Natural killer cell (primary cell): ENCODE measurements around the gene GRB10. TPM values are rescaled to one million over a fixed set of nuclear protein-coding genes. Genes with fewer than 3 reads are reported as not detected.
"Not testable (repeated sequence)": the region's sequence is repeated elsewhere in the genome, so short reads cannot be mapped to it uniquely, and the experiment has no call there.

Source experiments
- ATAC-seq, 3 donors: fragments of 150-1000 bp in 2 of 3; fragments of 200-7000 bp in 1 of 3; cut with Tn5 transposase; 1 replicate in 1 of 3; 2 replicates in 2 of 3; pipeline ENCODE4 v1.10.0; 2021; ENCODE audit warnings: mild to moderate bottlenecking in 2 of 3, moderate library complexity in 2 of 3
- DNase-seq, 2 donors: peaks; one replicate each; pipeline versions ENCODE4 v3.0.0 to v3.0.0-alpha.2; 2013 to 2021; ENCODE audit warnings: mixed read lengths in 1 of 2
- H3K27ac ChIP-seq: one replicate; pipeline ENCODE4 v1.5.1; 2013; ENCODE audit warnings: mild to moderate bottlenecking, low read length
- H3K27me3 ChIP-seq: one replicate; pipeline ENCODE4 v1.6.1; 2013; ENCODE audit warnings: low read length; ENCODE audit not compliant: control insufficient read depth, insufficient read depth
- H3K36me3 ChIP-seq: one replicate; pipeline ENCODE4 v1.6.1; 2013; ENCODE audit warnings: low read length; ENCODE audit not compliant: control insufficient read depth, insufficient read depth
- H3K4me1 ChIP-seq: one replicate; pipeline ENCODE4 v1.6.1; 2013; ENCODE audit warnings: low read length; ENCODE audit not compliant: control insufficient read depth, insufficient read depth
- H3K4me3 ChIP-seq: one replicate; pipeline ENCODE4 v1.5.1; 2013; ENCODE audit warnings: low read length
- H3K9me3 ChIP-seq: one replicate; pipeline ENCODE4 v1.6.1; 2013; ENCODE audit warnings: low read length; ENCODE audit not compliant: control insufficient read depth, insufficient read depth
- H3K27ac Mint-ChIP-seq, 2 donors: one replicate each; pipeline ENCODE4 v1.8.0; 2022; ENCODE audit warnings: mild to moderate bottlenecking in 2 of 2, mixed read lengths in 2 of 2, moderate library complexity in 1 of 2
- H3K27me3 Mint-ChIP-seq, 2 donors: one replicate each; pipeline ENCODE4 v1.8.0; 2022; ENCODE audit warnings: low read depth in 2 of 2, mixed read lengths in 2 of 2
- H3K36me3 Mint-ChIP-seq: one replicate; pipeline ENCODE4 v1.8.0; 2022; ENCODE audit warnings: mixed read lengths
- H3K4me1 Mint-ChIP-seq, 2 donors: one replicate each; pipeline ENCODE4 v1.8.0; 2022; ENCODE audit warnings: mixed read lengths in 2 of 2
- H3K4me3 Mint-ChIP-seq: one replicate; pipeline ENCODE4 v1.8.0; 2022; ENCODE audit warnings: mild to moderate bottlenecking, moderate library complexity, mixed read lengths
- H3K9me3 Mint-ChIP-seq, 2 donors: one replicate each; pipeline ENCODE4 v1.8.0; 2022; ENCODE audit warnings: mixed read lengths in 2 of 2
- CTCF ChIP-seq: fragments of 200-600 bp; IDR thresholded peaks from one replicate; pipeline ENCODE4 v1.8.0; 2022; ENCODE audit warnings: antibody characterized with exemption
- WGBS: methylation state at CpG from one replicate; pipeline ENCODE4 v1.1.7; 2013; ENCODE audit warnings: missing lambda C conversion rate; ENCODE audit not compliant: insufficient coverage; 5-methylcytosine and 5-hydroxymethylcytosine counted together
- intact Hi-C: fragments of 100-400 bp; cut with micrococcal nuclease; formaldehyde crosslinking; loops from one replicate; pipeline ENCODE4 v1.14.2; 2022
- total RNA-seq, 4 donors: library from RNA; stranded (reverse); fragments of 120-200 nt in 1 of 4; gene quantifications; one replicate each; pipeline versions ENCODE4 v1.2.3 to v1.2.4, GENCODE V29; 2013 to 2022

GRB10 gene
- total RNA-seq, 3 donors from 2014 or later (not counting 1 experiment from before 2014, with no cell fraction given), result 0.16 to 24.4 (median 1.4) TPM

GRCh38 chr7:50778189-50778588 is 4.5 kb downstream of the GRB10 start:
- no peak for TF ChIP-seq CTCF
- H3K27ac ChIP-seq, result no peak overlapping the region
- peaks cover 0 to 4% of the 10 kb centered on the region in 2 donors for H3K4me1 Mint-ChIP-seq
- no peak overlapping the region for H3K4me3 ChIP-seq
- H3K27me3 ChIP-seq, result peaks cover 3% of the 10 kb centered on the region
- no peaks in the 10 kb centered on the region for H3K9me3 ChIP-seq
- peaks cover 0 to 9% of the 10 kb centered on the region in 2 donors for H3K27me3 Mint-ChIP-seq
- no peak overlapping the region for H3K4me3 Mint-ChIP-seq
- peaks cover 3% of the 10 kb centered on the region for H3K4me1 ChIP-seq
- no peaks in the 10 kb centered on the region for H3K9me3 Mint-ChIP-seq
- DNase-seq (no peak), ATAC-seq (no peak)
- no peaks in the 10 kb centered on the region for H3K36me3 ChIP-seq
- intact Hi-C loops, result no loop called here
- no peaks in the 10 kb centered on the region for H3K36me3 Mint-ChIP-seq
- H3K27ac Mint-ChIP-seq, result no peak overlapping the region

GRCh38 chr7:50775836-50776235 is 6.9 kb downstream of the GRB10 start:
- no peak for DNase-seq
- no peaks in the 10 kb centered on the region for H3K9me3 Mint-ChIP-seq
- no peaks in the 10 kb centered on the region for H3K4me1 Mint-ChIP-seq
- no peaks in the 10 kb centered on the region for H3K36me3 Mint-ChIP-seq
- WGBS, result 59% methylated on average over 1 of the region's 1 CpG
- H3K27ac ChIP-seq, result no peak overlapping the region
- intact Hi-C loops, result no loop called here
- TF ChIP-seq CTCF, result no peak
- H3K9me3 ChIP-seq, result no peaks in the 10 kb centered on the region
- no peak overlapping the region for H3K4me3 Mint-ChIP-seq
- no peak for ATAC-seq
- no peaks in the 10 kb centered on the region for H3K36me3 ChIP-seq
- no peaks in the 10 kb centered on the region for H3K27me3 ChIP-seq
- H3K27ac Mint-ChIP-seq, result no peak overlapping the region
- H3K4me3 ChIP-seq, result no peak overlapping the region
- H3K27me3 Mint-ChIP-seq, result peaks cover 0 to 5% of the 10 kb centered on the region in 2 donors
- no peaks in the 10 kb centered on the region for H3K4me1 ChIP-seq

GRCh38 chr7:50775231-50775630 is 7.5 kb downstream of the GRB10 start:
- no peak overlapping the region for H3K27ac Mint-ChIP-seq
- no peak overlapping the region for H3K4me3 Mint-ChIP-seq
- TF ChIP-seq CTCF, result no peak
- H3K27me3 Mint-ChIP-seq, result peaks cover 0 to 3% of the 10 kb centered on the region in 2 donors
- no peaks in the 10 kb centered on the region for H3K9me3 ChIP-seq
- no peaks in the 10 kb centered on the region for H3K27me3 ChIP-seq
- no peaks in the 10 kb centered on the region for H3K36me3 ChIP-seq
- DNase-seq (no peak), ATAC-seq (no peak)
- WGBS, result 83% methylated on average over 3 of the region's 3 CpGs
- no peaks in the 10 kb centered on the region for H3K4me1 ChIP-seq
- no peaks in the 10 kb centered on the region for H3K36me3 Mint-ChIP-seq
- no peak overlapping the region for H3K4me3 ChIP-seq
- intact Hi-C loops, result no loop called here
- no peak overlapping the region for H3K27ac ChIP-seq
- no peaks in the 10 kb centered on the region for H3K4me1 Mint-ChIP-seq
- H3K9me3 Mint-ChIP-seq, result no peaks in the 10 kb centered on the region

GRCh38 chr7:50774319-50774718 is 8.4 kb downstream of the GRB10 start:
- no peak for ATAC-seq
- DNase-seq, result no peak
- H3K4me1 ChIP-seq, result no peaks in the 10 kb centered on the region
- Mint-ChIP-seq H3K36me3 (no peaks in the 10 kb centered on the region), H3K27me3 (peaks cover 0 to 3% of the 10 kb centered on the region in 2 donors), H3K27ac (no peak overlapping the region), H3K4me1 (no peaks in the 10 kb centered on the region), H3K4me3 (no peak overlapping the region), H3K9me3 (no peaks in the 10 kb centered on the region)
- no peak overlapping the region for H3K4me3 ChIP-seq
- no peaks in the 10 kb centered on the region for H3K9me3 ChIP-seq
- intact Hi-C loops, result no loop called here
- TF ChIP-seq CTCF, result no peak
- H3K27me3 ChIP-seq, result no peaks in the 10 kb centered on the region
- no peaks in the 10 kb centered on the region for H3K36me3 ChIP-seq
- no peak overlapping the region for H3K27ac ChIP-seq
- WGBS, result 100% methylated on average over 1 of the region's 1 CpG

- ATAC-seq, H3K4me1 Mint-ChIP-seq, H3K27ac ChIP-seq, intact Hi-C loops, H3K4me1 ChIP-seq, H3K36me3 ChIP-seq, H3K27me3 Mint-ChIP-seq, DNase-seq, H3K4me3 Mint-ChIP-seq, H3K36me3 Mint-ChIP-seq, H3K27me3 ChIP-seq, H3K9me3 ChIP-seq, H3K4me3 ChIP-seq, H3K27ac Mint-ChIP-seq, H3K9me3 Mint-ChIP-seq: not testable (repeated sequence)
- 67% methylated on average over 1 of the region's 4 CpGs for WGBS
These were observed 9.6 kb downstream of the GRB10 start for GRCh38 chr7:50773071-50773470.
